HG03175 (cell line): ENCODE measurements around the gene LDHAL6A.
A peak's percentile ranks its signal among the peaks of the same experiment; 100 is the strongest.

Experiments used
- ATAC-seq: cut with Tn5 transposase; IDR thresholded peaks from one replicate; pipeline ENCODE4 v1.9.1; 2021; ENCODE audit warnings: mild to moderate bottlenecking, moderate library complexity; ENCODE audit not compliant: unreplicated experiment

LDHAL6A gene

GRCh38 chr11:18490319-18490718 lies 34.7 kb downstream of the LDHAL6A start:
- no peak for ATAC-seq

GRCh38 chr11:18490736-18491485 lies 35.3 kb downstream of the LDHAL6A start:
- ATAC-seq: no peak

- ATAC-seq: no peak
Measured at GRCh38 chr11:18491924-18492323, 36.3 kb downstream of the LDHAL6A start.

- ATAC-seq: no peak
Measured at GRCh38 chr11:18492888-18493287, 37.2 kb downstream of the LDHAL6A start.

GRCh38 chr11:18493310-18493709 lies 37.7 kb downstream of the LDHAL6A start:
- no peak for ATAC-seq

- no peak for ATAC-seq
Measured at GRCh38 chr11:18495271-18495670, 39.6 kb downstream of the LDHAL6A start.

- ATAC-seq: no peak
Measured at GRCh38 chr11:18495703-18496102, 40.0 kb downstream of the LDHAL6A start.

GRCh38 chr11:18498039-18498438 lies 42.4 kb downstream of the LDHAL6A start:
- ATAC-seq: no peak

GRCh38 chr11:18501629-18502028 lies 46.0 kb downstream of the LDHAL6A start:
- no peak for ATAC-seq

- ATAC-seq: no peak
Measured at GRCh38 chr11:18502352-18502751, 46.7 kb downstream of the LDHAL6A start.

GRCh38 chr11:18521122-18521521 lies 65.5 kb downstream of the LDHAL6A start:
- ATAC-seq: no peak

GRCh38 chr11:18522388-18522787 lies 66.7 kb downstream of the LDHAL6A start:
- ATAC-seq: no peak

GRCh38 chr11:18523084-18523483 lies 67.4 kb downstream of the LDHAL6A start:
- no peak for ATAC-seq

GRCh38 chr11:18524248-18524647 lies 68.6 kb downstream of the LDHAL6A start:
- ATAC-seq: no peak

GRCh38 chr11:18526130-18526520 lies 70.5 kb downstream of the LDHAL6A start:
- no peak for ATAC-seq

- ATAC-seq: peak; percentile 96
Measured at GRCh38 chr11:18526521-18527296, 71.1 kb downstream of the LDHAL6A start, which contains the start of gene TSG101. Gene TSG101, minus strand, starts transcription at chr11:18526942. Its CDS starts 126 bp downstream, at chr11:18526816.

GRCh38 chr11:18527512-18527911 lies 71.9 kb downstream of the LDHAL6A start:
- no peak for ATAC-seq
